Dermis blood vessel endothelial cell (primary cell): ENCODE data around the gene PLA2G2D. TPM values are rescaled to one million over a fixed set of nuclear protein-coding genes. Genes with fewer than 3 reads are reported as not detected.

ENCODE experiments used
- DNase-seq: peaks from one replicate; pipeline ENCODE4 v3.0.0; 2010
- total RNA-seq: library from RNA; depleted of rRNA; stranded (reverse); fragments of >200 nt; gene quantifications from 2 replicates; pipeline ENCODE4 v1.2.3, GENCODE V29; 2014

PLA2G2D gene, protein sequence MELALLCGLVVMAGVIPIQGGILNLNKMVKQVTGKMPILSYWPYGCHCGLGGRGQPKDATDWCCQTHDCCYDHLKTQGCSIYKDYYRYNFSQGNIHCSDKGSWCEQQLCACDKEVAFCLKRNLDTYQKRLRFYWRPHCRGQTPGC
- total RNA-seq, result not detected in 2 replicates

- no peak for DNase-seq
Observed at GRCh38 chr1:20119347-20119746, at the start of gene PLA2G2D. PLA2G2D (minus strand) TSS chr1:20119536; CDS start chr1:20119498, 38 bp downstream.

DNA sequence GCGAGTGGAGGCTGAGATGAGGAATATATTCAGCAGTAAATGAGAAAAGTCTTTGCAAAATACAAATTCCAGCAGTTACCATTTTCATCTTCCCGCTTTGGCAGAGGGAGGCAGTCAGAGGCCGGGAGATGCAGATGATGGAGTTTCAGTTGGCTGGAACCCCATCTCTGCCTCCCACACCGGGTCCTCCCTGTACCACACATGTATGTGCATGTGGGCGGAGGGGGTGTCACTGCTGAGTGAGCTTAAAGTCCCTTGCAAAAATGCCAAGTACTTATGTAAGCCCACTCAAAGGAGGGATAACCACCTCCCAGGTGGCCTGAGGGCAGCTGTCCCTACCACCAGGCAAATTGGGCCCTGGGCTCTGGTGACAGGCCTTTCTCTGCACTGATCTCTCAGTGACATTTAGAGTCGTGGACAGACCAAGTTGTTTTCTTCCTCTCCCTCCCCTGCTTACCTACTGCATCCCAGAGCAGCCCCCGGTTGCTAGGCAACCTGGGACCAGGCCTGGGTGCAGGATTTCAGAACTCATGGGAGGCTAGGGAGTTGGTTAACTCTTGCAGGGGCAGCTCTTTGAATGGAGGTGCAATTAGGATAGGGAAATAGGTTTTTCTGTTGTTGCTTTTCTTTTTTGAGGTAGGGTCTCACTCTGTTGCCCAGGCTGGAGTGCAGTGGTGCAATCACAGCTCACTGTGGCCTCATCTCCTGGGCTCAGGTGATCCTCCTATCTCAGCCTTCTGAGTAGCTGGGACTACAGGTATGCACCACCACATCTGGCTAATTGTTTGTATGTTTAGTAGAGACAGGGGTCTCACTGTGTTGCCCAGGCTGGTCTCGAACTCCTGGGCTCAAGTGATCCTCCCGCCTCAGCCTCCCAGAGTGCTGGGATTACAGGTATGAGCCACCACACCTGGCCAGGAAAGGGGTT lies 49.5 kb upstream of the PLA2G2D start:
- DNase-seq, result no peak

DNA sequence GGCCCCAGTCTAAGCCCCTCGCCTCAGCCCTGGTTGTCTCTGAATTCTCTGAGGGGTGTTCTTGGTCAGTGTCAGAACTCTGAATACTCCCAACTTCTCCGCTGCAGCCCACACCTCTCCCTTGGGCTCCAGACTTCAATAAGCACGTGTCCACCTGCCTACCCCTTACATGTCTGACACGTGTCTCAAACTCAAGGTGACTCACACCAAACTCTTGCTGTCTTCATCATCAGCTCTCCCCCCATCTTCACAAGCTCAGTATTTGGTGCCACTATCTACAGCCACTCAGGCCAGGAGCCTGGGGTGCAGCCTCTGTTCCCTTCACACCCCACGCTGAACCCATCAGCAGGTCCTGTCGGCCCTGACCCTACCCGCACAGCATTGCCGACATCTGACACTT lies 47.8 kb upstream of the PLA2G2D start:
- DNase-seq, result no peak

- no peak for DNase-seq
Observed at GRCh38 chr1:20166051-20166450, 46.7 kb upstream of the PLA2G2D start.

- peak; percentile 46 for DNase-seq
Observed at GRCh38 chr1:20165522-20165951, 46.2 kb upstream of the PLA2G2D start.

DNA sequence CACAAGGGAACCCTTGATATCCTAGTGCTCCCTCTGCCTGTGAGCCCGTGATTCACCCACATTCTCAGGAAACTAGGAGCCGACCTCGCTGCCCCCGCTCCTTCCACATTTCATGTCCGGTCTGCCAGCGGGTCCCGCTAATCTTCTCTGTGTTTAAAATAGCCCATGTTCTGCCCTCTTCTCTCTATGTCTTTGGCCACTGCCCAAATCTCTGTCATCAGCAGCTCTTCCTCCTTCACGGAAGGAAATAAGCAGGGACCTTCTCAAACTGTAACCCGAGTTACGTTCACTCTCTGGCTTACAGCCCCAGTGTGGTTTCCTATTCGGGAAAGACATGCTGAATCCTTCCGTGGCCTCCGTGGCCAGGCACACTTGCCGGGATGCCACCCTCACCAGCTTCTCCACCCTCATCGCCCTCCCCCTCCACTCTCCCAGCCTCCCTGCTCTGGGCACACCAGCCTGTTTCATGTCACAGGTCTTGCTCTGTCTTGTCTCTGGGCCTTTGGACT lies 45.4 kb upstream of the PLA2G2D start:
- peak; percentile 60 for DNase-seq

DNA sequence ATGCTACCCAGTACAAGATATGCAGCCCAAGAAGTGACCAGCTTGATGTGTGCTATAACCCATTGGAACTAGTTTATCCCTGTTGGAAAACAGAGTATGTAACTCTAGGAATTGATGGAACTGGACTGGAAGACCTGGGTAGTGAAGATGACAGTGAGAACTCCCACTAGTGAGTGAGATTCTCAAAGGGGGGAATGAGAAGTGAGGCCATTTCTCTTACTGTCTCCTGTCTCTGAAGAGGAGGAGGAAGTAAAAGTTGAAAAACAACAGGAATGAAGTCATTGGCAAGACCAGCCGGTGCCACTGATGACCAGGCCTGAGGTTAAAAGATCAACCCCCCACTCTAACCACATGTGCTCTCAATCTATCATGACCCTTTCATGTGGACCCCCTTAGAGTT lies 40.7 kb upstream of the PLA2G2D start:
- DNase-seq, result peak; percentile 14

DNA sequence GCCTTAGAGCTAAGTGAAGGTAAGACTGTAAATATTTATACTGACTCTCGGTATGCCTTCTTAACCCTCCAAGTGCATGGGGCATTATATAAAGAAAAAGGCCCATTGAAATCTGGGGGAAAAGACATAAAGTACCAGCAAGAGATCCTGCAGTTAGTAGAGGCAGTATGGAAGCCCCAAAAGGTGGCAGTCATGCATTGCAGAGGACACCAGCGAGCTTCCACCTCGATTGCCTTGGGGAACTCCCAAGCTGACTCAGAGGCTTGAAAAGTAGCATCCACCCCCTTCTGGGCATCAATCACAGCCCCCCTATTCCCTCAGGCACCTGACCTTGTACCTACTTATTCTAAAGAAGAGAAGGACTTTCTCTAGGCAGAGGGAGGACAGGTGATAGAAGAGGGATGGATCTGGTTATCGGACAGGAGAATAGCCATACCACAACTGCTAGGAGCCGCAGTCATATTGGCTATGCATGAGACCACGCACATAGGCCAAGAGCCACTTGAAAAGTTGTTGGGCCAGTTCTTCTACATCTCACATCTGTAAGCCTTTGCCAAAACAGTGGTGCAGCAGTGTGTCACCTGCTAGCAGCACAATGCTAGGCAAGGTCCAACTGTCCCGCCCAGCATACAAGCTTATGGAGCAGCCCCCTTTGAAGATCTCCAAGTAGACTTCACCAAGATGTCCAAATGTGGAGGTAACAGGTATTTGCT lies 39.2 kb upstream of the PLA2G2D start:
- no peak for DNase-seq

DNA sequence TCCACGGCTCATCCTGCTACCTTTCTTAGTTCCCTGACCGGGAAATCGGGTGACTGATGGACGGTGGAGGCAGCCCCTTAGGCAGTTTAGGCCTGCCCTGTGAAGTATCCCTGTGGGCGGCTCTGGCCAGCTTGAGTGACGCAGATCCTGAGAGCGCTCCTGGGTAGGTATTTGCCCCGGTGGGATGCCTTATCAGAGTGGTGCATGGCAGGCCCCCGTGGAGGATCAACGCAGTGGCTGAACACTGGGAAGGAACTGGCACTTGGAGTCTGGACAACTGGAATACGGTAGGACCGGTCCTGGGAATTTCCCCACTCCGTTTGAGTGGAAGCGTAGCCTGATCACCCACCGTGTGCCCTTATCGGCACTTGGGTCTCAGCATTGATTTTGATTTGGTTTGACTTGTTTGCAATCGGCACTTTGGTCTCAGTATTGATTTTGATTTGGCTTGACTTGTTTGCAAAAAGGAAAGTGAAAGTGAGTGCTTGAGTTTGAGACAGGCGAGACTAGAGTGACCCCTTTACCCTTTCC lies 35.0 kb upstream of the PLA2G2D start:
- no peak for DNase-seq

GRCh38 chr1:20153000-20153418 lies 33.7 kb upstream of the PLA2G2D start:
- no peak for DNase-seq

DNA sequence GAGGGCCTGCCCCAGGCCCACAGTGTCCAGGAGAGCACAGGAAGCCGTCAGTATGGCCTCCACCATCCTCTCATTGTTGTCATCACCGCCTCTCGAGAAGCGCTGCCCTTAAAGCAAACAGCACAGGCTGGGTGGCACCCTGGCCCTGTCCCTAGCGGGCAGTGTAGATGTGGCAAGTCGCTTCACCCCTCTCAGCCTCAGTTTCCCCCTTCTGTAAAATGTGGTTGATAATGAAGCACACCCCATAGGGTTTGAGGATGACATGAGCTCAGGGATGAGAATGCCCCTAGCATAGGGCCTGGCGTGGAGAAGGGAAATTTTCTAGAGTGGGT lies 33.2 kb upstream of the PLA2G2D start:
- DNase-seq, result no peak

GRCh38 chr1:20151906-20152598 lies 32.7 kb upstream of the PLA2G2D start:
- DNase-seq, result peak; percentile 72

GRCh38 chr1:20150969-20151368 lies 31.6 kb upstream of the PLA2G2D start:
- no peak for DNase-seq

DNA sequence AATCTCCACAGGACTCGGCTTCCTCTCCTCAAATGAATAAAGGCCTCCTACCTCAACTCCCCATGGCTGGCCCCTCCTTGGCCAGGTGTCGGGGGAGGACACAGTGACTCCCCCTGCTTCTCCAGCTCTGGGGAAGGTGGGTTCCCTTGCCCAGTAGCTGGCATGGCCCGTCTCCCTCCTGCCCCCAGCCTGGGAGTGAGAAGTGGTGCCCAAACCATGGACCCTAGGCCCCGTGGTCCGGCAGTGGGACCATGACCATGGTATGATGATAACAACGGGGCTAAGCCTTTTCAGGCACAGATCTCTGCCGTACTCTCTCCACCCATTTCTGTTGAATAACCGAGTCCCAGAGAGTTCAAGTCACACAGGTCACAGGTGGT lies 31.0 kb upstream of the PLA2G2D start:
- no peak for DNase-seq

GRCh38 chr1:20149601-20150325 lies 30.4 kb upstream of the PLA2G2D start:
- DNase-seq, result no peak

DNA sequence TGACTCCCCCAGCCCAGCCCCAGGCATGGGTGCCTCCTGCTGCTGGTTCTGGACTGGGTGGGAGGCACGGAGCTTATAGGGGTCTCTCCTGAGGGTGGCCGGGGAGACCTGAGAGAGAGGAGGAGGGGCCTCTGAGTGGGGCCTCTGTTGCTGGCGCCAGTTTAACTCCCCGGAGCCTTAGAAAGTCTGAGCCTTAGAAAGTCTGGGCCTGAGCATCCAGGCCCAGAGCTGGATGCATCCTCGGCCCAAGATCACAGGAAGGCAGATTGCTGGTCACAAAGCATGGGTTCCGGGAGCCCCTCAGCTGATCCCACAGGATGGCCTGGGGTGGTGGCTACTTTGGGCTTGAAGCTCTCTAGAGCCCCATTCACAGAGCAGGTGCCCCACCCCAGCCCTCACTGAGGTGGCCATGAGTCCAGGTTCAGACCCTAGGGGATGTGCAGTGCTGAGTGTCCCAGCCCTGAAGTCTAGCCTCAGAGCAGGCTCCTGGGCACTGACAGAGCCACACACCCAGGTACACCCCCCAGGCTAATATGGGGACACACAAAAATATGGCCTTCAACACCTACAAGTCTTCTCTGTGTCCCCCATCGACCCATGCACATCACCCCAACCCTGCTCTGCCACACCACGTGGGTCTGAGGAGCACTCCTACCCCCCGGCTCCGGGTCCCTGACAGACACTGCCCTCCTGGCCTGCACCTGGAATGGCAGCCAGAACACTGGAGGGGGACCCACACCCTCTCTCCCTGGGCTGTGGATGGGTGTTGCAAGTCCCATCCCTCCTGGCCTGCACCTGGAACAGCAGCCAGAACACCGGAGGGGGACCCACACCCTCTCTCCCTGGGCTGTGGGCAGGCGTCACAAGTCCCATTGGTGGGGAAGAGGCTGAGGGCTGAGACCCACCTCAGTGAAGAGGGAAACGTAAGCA lies 29.5 kb upstream of the PLA2G2D start:
- DNase-seq, result no peak

DNA sequence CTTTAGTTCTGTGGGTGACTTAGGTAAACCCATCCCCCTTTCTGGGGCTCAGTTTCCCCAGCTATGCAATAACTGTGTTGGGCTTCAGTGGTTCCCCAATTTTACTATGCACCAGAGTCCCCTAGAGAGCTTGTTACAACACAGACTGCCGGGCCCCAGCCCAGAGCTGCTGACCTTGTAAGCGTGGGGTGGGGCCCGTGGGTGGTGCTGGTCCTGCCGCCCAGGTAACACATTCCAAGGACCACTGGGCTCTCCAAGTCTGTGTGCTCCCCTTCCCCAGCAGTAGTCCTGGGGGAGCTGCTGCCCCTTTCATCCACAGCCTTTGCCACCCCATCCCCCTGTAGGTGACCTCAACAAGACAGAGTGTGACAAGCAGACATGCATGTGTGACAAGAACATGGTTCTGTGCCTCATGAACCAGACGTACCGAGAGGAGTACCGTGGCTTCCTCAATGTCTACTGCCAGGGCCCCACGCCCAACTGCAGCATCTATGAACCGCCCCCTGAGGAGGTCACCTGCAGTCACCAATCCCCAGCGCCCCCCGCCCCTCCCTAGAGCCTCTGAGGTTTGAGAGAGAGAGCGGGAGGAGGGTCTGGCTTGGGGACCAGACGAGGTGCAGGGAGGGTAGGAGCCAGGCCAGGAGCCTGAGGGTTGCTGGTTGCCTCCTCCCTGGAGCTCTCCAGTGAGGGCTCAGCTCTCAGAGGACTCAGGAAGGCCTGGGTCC lies 28.7 kb upstream of the PLA2G2D start:
- DNase-seq, result no peak

- no peak for DNase-seq
Observed at GRCh38 chr1:20143734-20144565, 24.6 kb upstream of the PLA2G2D start.

DNA sequence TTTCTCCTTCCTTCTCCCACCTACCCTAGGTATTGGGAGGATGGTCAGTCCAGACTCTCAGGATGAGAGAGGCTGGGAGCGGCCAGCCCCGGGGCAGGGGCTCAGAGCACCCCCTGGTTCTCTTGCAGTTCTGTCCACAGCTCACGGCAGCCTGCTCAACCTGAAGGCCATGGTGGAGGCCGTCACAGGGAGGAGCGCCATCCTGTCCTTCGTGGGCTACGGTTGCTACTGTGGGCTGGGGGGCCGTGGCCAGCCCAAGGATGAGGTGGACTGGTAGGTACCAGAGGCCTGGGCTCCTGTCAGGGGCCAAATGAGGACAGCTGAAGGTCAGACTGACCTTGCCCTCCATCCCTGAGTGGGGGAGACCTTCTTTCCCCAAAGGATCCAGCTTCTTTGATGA lies 24.0 kb upstream of the PLA2G2D start:
- DNase-seq, result no peak
